Testis (tissue), 2 donors: ENCODE measurements around the gene NFATC3.

Experiments
- CTCF ChIP-seq, 3 experiments: fragments of 450-650 bp in 2 of 3; fragments of 200-600 bp in 1 of 3; sonication (generic) in 1 of 3; IDR thresholded peaks; one replicate each; pipeline ENCODE4 v1.5.1; 2016 to 2019; ENCODE audit warnings: antibody characterized with exemption in 3 of 3, mild to moderate bottlenecking in 2 of 3, moderate library complexity in 1 of 3
- POLR2A ChIP-seq: fragments of 450-650 bp; IDR thresholded peaks from one replicate; pipeline ENCODE4 v1.6.1; 2017; ENCODE audit warnings: antibody characterized with exemption, mild to moderate bottlenecking, moderate library complexity

DNA sequence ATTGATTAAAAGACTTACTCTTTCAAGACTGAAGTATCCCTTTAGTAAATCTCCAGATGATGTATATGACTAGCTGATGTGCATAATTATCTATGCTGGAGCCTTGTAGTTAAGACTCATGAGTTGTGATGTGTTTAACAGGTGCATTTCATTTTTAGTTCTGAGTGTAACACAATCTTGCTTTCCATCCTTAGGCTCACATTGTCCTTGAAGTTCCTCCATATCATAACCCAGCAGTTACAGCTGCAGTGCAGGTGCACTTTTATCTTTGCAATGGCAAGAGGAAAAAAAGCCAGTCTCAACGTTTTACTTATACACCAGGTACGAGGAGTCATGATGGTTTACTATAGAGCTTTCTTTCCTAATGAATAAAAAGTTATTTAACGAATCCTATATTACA, 97.9 kb downstream of the NFATC3 start:
- no peak for TF ChIP-seq CTCF (IDR thresholded peaks at IDR 0.05)
- no peak for TF ChIP-seq POLR2A
